Aorta (tissue), 5 donors: ENCODE data around the gene SSMEM1. TPM values are rescaled to one million over a fixed set of nuclear protein-coding genes. Genes with fewer than 3 reads are reported as not detected.

ENCODE experiments used
- ATAC-seq: fragments of 200-7000 bp; cut with Tn5 transposase; one replicate; pipeline ENCODE4 v1.9.1; 2022; ENCODE audit warnings: moderate library complexity; ENCODE audit not compliant: low FRiP score
- DNase-seq, 2 donors: peaks; one replicate each; pipeline ENCODE4 v3.0.0-alpha.2; 2020
- H3K27ac ChIP-seq, 2 donors: one replicate each; pipeline ENCODE4 v1.5.1; 2013; ENCODE audit warnings: low read length in 2 of 2, mild to moderate bottlenecking in 2 of 2, moderate library complexity in 2 of 2, control low read depth in 1 of 2, inconsistent platforms in 1 of 2, low read depth in 1 of 2
- H3K27me3 ChIP-seq, 2 donors: one replicate each; pipeline ENCODE4 v1.6.1; 2013; ENCODE audit warnings: control low read depth in 1 of 2, low read length in 1 of 2, mild to moderate bottlenecking in 1 of 2, moderate library complexity in 1 of 2; ENCODE audit not compliant: insufficient read depth in 2 of 2, control insufficient read depth in 1 of 2
- H3K36me3 ChIP-seq, 2 donors: one replicate each; pipeline ENCODE4 v1.6.1; 2013; ENCODE audit warnings: control low read depth in 1 of 2, low read length in 1 of 2, mild to moderate bottlenecking in 1 of 2; ENCODE audit not compliant: insufficient read depth in 2 of 2, control insufficient read depth in 1 of 2
- H3K4me1 ChIP-seq, 2 donors: one replicate each; pipeline ENCODE4 v1.6.1; 2013; ENCODE audit warnings: low read length in 2 of 2, control low read depth in 1 of 2, mild to moderate bottlenecking in 1 of 2, moderate library complexity in 1 of 2; ENCODE audit not compliant: insufficient read depth in 2 of 2, control insufficient read depth in 1 of 2
- H3K4me3 ChIP-seq, 2 donors: one replicate each; pipeline ENCODE4 v1.5.1; 2013; ENCODE audit warnings: low read length in 2 of 2, control low read depth in 1 of 2, mild to moderate bottlenecking in 1 of 2
- H3K9me3 ChIP-seq: one replicate; pipeline ENCODE4 v1.6.1; 2013; ENCODE audit warnings: mild to moderate bottlenecking, low read length; ENCODE audit not compliant: control insufficient read depth
- WGBS, 2 donors: extraction: QIAGEN DNeasy Blood & Tissue Kit; methylation state at CpG; one replicate each; pipeline ENCODE4 v1.1.7; 2013; 5-methylcytosine and 5-hydroxymethylcytosine counted together
- intact Hi-C, 2 donors: fragments of 100-400 bp; cut with DNase I; formaldehyde crosslinking; loops; one replicate each; pipeline versions ENCODE4 v1.14.2 to v1.15.0; 2022
- polyA plus RNA-seq, 2 donors: library from polyadenylated mRNA; stranded (reverse); fragments of 200-250 nt; gene quantifications; one replicate each; pipeline ENCODE4 v1.2.3, GENCODE V29; 2013
- total RNA-seq, 2 donors: library from RNA; stranded (reverse); fragmentation: NEBNext Ultra II Directional; extraction: Animal tissue kit (Norgen Biotek cat#: 25700); gene quantifications; one replicate each; pipeline ENCODE4 v1.2.1, GENCODE V29; 2021
- donor health status: healthy with polysubstance abuse.
- donor health status: Bipolar disorder and iron deficiency.
- donor health status: DM: no; HTN: no; CAD: no.
- donor health status: DM: no; HTN: no; CAD: no.
- donor health status: DM: yes; HTN: yes; CAD: no.

The SSMEM1 gene
- total and polyA plus RNA-seq, 4 donors, result not detected

GRCh38 chr7:130201796-130202195 is 5.9 kb upstream of the SSMEM1 start:
- no peak for ATAC-seq
- intact Hi-C loops, result loop anchor here in 1 of 2 donors (10.0 kb wide), 2 partner anchors 127 to 463 kb away; partner anchors contain the start of genes COPG2 and KLHDC10
- Histone ChIP-seq H3K9me3 (no peaks in the 10 kb centered on the region), H3K4me3 (no peak overlapping the region), H3K4me1 (no peaks in the 10 kb centered on the region), H3K36me3 (peaks cover 0 to 3% of the 10 kb centered on the region in 2 donors), H3K27ac (no peak overlapping the region), H3K27me3 (no peaks in the 10 kb centered on the region)
- 86% methylated on average over 7 of the region's 7 CpGs for WGBS, 2 donors
- no peak for DNase-seq

GRCh38 chr7:130205084-130205947 is 2.3 kb upstream of the SSMEM1 start, which contains the start of gene TMEM209:
TSS of gene TMEM209 (minus strand) at chr7:130205406. CDS start at chr7:130205375, 31 bp downstream.
- Histone ChIP-seq H3K9me3 (no peaks in the 10 kb centered on the region), H3K36me3 (no peaks in the 10 kb centered on the region), H3K4me1 (no peaks in the 10 kb centered on the region), H3K27me3 (no peaks in the 10 kb centered on the region), H3K27ac (peak within 1 kb of the TSS in 1 of 2 donors; percentile 90), H3K4me3 (peak within 1 kb of the TSS; percentile 84 to 97)
- ATAC-seq (peak; percentile 99), DNase-seq (peak; percentile 97)
- 10 to 11% methylated on average over 44 of the region's 44 CpGs for WGBS, 2 donors
- intact Hi-C loops, result loop anchor here (5.0 to 10.0 kb wide), 3 partner anchors 131 to 459 kb away; partner anchors contain the start of genes KLHDC10 (in 2 of the 2) and COPG2 (in 1 of the 2)

GRCh38 chr7:130207033-130207432 is 627 bp upstream of the SSMEM1 start:
- Histone ChIP-seq H3K9me3 (no peaks in the 10 kb centered on the region), H3K36me3 (no peaks in the 10 kb centered on the region), H3K4me1 (no peaks in the 10 kb centered on the region), H3K27me3 (no peaks in the 10 kb centered on the region), H3K4me3 (no peak overlapping the region), H3K27ac (no peak overlapping the region)
- ATAC-seq, result no peak
- WGBS, 2 donors, result 84 to 85% methylated on average over 5 of the region's 5 CpGs
- DNase-seq, result no peak
- intact Hi-C loops, result loop anchor here (5.0 to 10.0 kb wide), 3 partner anchors 132 to 458 kb away; partner anchors contain the start of genes KLHDC10 (in 2 of the 2) and COPG2 (in 1 of the 2)

- Histone ChIP-seq H3K27me3 (no peaks in the 10 kb centered on the region), H3K36me3 (no peaks in the 10 kb centered on the region), H3K4me3 (no peak overlapping the region), H3K4me1 (no peaks in the 10 kb centered on the region), H3K9me3 (no peaks in the 10 kb centered on the region), H3K27ac (no peak overlapping the region)
- WGBS, 2 donors, result 78 to 87% methylated on average over 2 of the region's 2 CpGs
- intact Hi-C loops, result loop anchor here (5.0 to 10.0 kb wide), 3 partner anchors 134 to 456 kb away; partner anchors contain the start of genes KLHDC10 (in 2 of the 2) and COPG2 (in 1 of the 2)
- DNase-seq, result no peak
- ATAC-seq, result no peak
These were observed 856 bp downstream of the SSMEM1 start for GRCh38 chr7:130208516-130208915.

- WGBS, 2 donors, result 64 to 66% methylated on average over 5 of the region's 5 CpGs
- DNase-seq (no peak), ATAC-seq (no peak)
- no peaks in the 10 kb centered on the region for H3K36me3 ChIP-seq
- no peaks in the 10 kb centered on the region for H3K9me3 ChIP-seq
- no peak overlapping the region for H3K27ac ChIP-seq
- intact Hi-C loops, result no loop called here
- H3K27me3 ChIP-seq, result no peaks in the 10 kb centered on the region
- no peak overlapping the region for H3K4me3 ChIP-seq
- H3K4me1 ChIP-seq, result no peaks in the 10 kb centered on the region
These were observed 2.7 kb downstream of the SSMEM1 start for GRCh38 chr7:130210181-130210935.

- WGBS, 2 donors, result 95 to 96% methylated on average over 1 of the region's 1 CpG
- no peak overlapping the region for H3K27ac ChIP-seq
- no peaks in the 10 kb centered on the region for H3K27me3 ChIP-seq
- H3K4me3 ChIP-seq, result no peak overlapping the region
- DNase-seq (no peak), ATAC-seq (no peak)
- intact Hi-C loops, result no loop called here
- no peaks in the 10 kb centered on the region for H3K36me3 ChIP-seq
- H3K9me3 ChIP-seq, result no peaks in the 10 kb centered on the region
- no peaks in the 10 kb centered on the region for H3K4me1 ChIP-seq
These were observed 6.2 kb downstream of the SSMEM1 start for GRCh38 chr7:130213828-130214227.

GRCh38 chr7:130216025-130216424 is 8.4 kb downstream of the SSMEM1 start:
- no peaks in the 10 kb centered on the region for H3K4me1 ChIP-seq
- no peak overlapping the region for H3K4me3 ChIP-seq
- WGBS, 2 donors, result 92 to 94% methylated on average over 9 of the region's 9 CpGs
- intact Hi-C loops, result no loop called here
- H3K27me3 ChIP-seq, result no peaks in the 10 kb centered on the region
- ATAC-seq (no peak), DNase-seq (no peak)
- H3K27ac ChIP-seq, result no peak overlapping the region
- H3K9me3 ChIP-seq, result no peaks in the 10 kb centered on the region
- no peaks in the 10 kb centered on the region for H3K36me3 ChIP-seq

GRCh38 chr7:130216750-130217149 is 9.1 kb downstream of the SSMEM1 start:
- WGBS, 2 donors, result 76 to 79% methylated on average over 1 of the region's 1 CpG
- Histone ChIP-seq H3K9me3 (no peaks in the 10 kb centered on the region), H3K27ac (no peak overlapping the region), H3K27me3 (no peaks in the 10 kb centered on the region), H3K36me3 (no peaks in the 10 kb centered on the region), H3K4me1 (no peaks in the 10 kb centered on the region), H3K4me3 (no peak overlapping the region)
- DNase-seq, result no peak
- ATAC-seq, result no peak
- intact Hi-C loops, result no loop called here
